ENCODE results near the gene HEXD. TPM values are rescaled to one million over a fixed set of nuclear protein-coding genes. Genes with fewer than 3 reads are reported as not detected.

HEXD gene
- total and polyA plus RNA-seq, 8 donors, result 25.9 to 275 (median 39.5) TPM

- Histone ChIP-seq H3K4me3 (no peak overlapping the region), H3K27ac (no peak overlapping the region), H3K27me3 (no peaks in the 10 kb centered on the region), H3K36me3 (no peaks in the 10 kb centered on the region), H3K4me1 (no peaks in the 10 kb centered on the region), H3K9me3 (no peaks in the 10 kb centered on the region)
- whole genome bisulfite sequencing, 2 donors, result 95 to 100% methylated on average over 2 of the region's 2 CpGs
- no peak for DNase-seq
- ATAC-seq, result no peak
- no peak for TF ChIP-seq CTCF (IDR thresholded peaks at IDR 0.05)
- no peak for FAIRE-seq
- intact Hi-C loops (cut with DNase I), result no loop called here
These were observed 6.7 kb downstream of the HEXD start for GRCh38 chr17:82424863-82425159.

- no peak for TF ChIP-seq CTCF (IDR thresholded peaks at IDR 0.05)
- ATAC-seq (no peak), FAIRE-seq (no peak), DNase-seq (peak in 1 of 6 donors; percentile 28)
- 96 to 98% methylated on average over 3 of the region's 3 CpGs for WGBS, 2 donors
- H3K4me3 ChIP-seq, result no peak overlapping the region
- H3K4me1 ChIP-seq, result no peaks in the 10 kb centered on the region
- intact Hi-C loops (cut with DNase I), result no loop called here
- H3K27me3 ChIP-seq, result no peaks in the 10 kb centered on the region
- H3K27ac ChIP-seq, result no peak overlapping the region
- no peaks in the 10 kb centered on the region for H3K36me3 ChIP-seq
- H3K9me3 ChIP-seq, result no peaks in the 10 kb centered on the region
These were observed 10.4 kb downstream of the HEXD start for GRCh38 chr17:82428546-82428945.

- intact Hi-C loops (cut with DNase I), result no loop called here
- Histone ChIP-seq H3K4me3 (no peak overlapping the region), H3K27ac (no peak overlapping the region), H3K9me3 (no peaks in the 10 kb centered on the region), H3K27me3 (no peaks in the 10 kb centered on the region), H3K4me1 (no peaks in the 10 kb centered on the region), H3K36me3 (no peaks in the 10 kb centered on the region)
- no peak for ATAC-seq
- peak in 1 of 6 donors; percentile 30 for DNase-seq
- FAIRE-seq, result no peak
- WGBS, 2 donors, result 82 to 85% methylated on average over 7 of the region's 7 CpGs
- no peak for TF ChIP-seq CTCF (IDR thresholded peaks at IDR 0.05)
These were observed 11.7 kb downstream of the HEXD start for GRCh38 chr17:82429824-82430223.

- intact Hi-C loops (cut with DNase I), result no loop called here
- peak in 1 of 6 donors; percentile 35 for DNase-seq
- Histone ChIP-seq H3K36me3 (no peaks in the 10 kb centered on the region), H3K27ac (no peak overlapping the region), H3K27me3 (no peaks in the 10 kb centered on the region), H3K9me3 (no peaks in the 10 kb centered on the region), H3K4me1 (peaks cover 5 to 10% (median 9%) of the 10 kb centered on the region in 3 donors), H3K4me3 (no peak overlapping the region)
- 84 to 91% methylated on average over 8 of the region's 8 CpGs for WGBS, 2 donors
- ATAC-seq, result no peak
- no peak for FAIRE-seq
- TF ChIP-seq CTCF (IDR thresholded peaks at IDR 0.05), result no peak
These were observed 13.9 kb downstream of the HEXD start for GRCh38 chr17:82432017-82432416.

- peaks cover 5 to 10% (median 9%) of the 10 kb centered on the region in 3 donors for H3K4me1 ChIP-seq
- no peaks in the 10 kb centered on the region for H3K9me3 ChIP-seq
- FAIRE-seq (no peak), ATAC-seq (no peak), DNase-seq (peak in 1 of 6 donors; percentile 75)
- H3K4me3 ChIP-seq, result no peak overlapping the region
- intact Hi-C loops (cut with DNase I), result no loop called here
- H3K27me3 ChIP-seq, result no peaks in the 10 kb centered on the region
- WGBS, 2 donors, result 92% methylated on average over 32 of the region's 32 CpGs
- no peak overlapping the region for H3K27ac ChIP-seq
- H3K36me3 ChIP-seq, result no peaks in the 10 kb centered on the region
- TF ChIP-seq CTCF (IDR thresholded peaks at IDR 0.05), result no peak
These were observed 15.5 kb downstream of the HEXD start for GRCh38 chr17:82433560-82434215.

Measured in pancreas (tissue), 10 donors.